B cell (primary cell): ENCODE results near the gene MACROH2A1.

ENCODE experiments used
- EZH2 ChIP-seq: IDR thresholded peaks from 2 replicates; pipeline ENCODE4 v1.6.1; 2012; ENCODE audit warnings: borderline replicate concordance, low read depth, mild to moderate bottlenecking, moderate library complexity, low read length; ENCODE audit not compliant: insufficient read depth, poor library complexity, severe bottlenecking
- TF ChIP-seq, protein P1 (sequence below): fragments of 200-600 bp; IDR thresholded peaks from one replicate; pipeline ENCODE4 v1.8.0; 2022; ENCODE audit warnings: antibody characterized with exemption, mild to moderate bottlenecking

DNA sequence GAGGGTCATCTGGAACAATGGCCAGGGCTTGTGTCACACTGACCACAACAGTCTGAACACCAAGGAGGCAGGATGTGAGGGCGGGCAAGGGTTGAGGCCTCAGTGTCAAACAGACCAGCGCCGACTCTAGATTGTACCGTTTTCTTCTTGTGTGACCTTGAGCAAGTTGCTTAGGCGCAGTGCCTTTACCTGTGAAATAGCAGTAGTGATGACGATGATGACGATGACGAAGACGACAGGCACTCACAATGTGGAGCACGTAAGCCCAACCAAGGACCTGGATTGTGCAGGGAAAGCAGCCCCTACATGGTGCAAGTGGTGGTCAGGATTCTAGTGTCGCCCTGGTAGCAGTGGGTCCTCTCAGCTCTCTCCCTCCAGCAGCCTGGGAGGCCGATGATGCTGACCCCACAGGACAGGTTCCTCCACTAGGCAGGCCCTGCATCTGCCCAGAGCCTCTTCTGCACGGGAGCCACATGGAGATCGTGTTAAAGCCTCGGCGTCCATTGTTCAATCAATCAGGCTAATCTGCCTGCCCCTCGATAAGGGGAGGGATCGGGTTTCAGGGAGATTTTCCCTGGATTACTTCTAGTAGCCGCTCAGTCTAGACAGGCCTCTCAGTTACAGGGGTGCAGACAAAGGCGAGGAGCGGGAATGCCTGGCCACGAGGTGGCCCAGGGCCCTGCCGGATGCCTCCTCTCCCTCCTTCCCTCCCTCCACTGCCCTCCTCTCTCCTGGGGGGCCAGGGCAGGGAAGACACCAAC is 91.7 kb downstream of the MACROH2A1 start:
- TF ChIP-seq, protein P1, sequence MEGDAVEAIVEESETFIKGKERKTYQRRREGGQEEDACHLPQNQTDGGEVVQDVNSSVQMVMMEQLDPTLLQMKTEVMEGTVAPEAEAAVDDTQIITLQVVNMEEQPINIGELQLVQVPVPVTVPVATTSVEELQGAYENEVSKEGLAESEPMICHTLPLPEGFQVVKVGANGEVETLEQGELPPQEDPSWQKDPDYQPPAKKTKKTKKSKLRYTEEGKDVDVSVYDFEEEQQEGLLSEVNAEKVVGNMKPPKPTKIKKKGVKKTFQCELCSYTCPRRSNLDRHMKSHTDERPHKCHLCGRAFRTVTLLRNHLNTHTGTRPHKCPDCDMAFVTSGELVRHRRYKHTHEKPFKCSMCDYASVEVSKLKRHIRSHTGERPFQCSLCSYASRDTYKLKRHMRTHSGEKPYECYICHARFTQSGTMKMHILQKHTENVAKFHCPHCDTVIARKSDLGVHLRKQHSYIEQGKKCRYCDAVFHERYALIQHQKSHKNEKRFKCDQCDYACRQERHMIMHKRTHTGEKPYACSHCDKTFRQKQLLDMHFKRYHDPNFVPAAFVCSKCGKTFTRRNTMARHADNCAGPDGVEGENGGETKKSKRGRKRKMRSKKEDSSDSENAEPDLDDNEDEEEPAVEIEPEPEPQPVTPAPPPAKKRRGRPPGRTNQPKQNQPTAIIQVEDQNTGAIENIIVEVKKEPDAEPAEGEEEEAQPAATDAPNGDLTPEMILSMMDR = no peak
- no peak for TF ChIP-seq EZH2
